SK-N-SH (cell line): ENCODE results near the gene ANKRD16.
A peak's percentile ranks its signal among the peaks of the same experiment; 100 is the strongest.

Source experiments
- CTCF ChIP-seq: fragments of 200-600 bp; sonication (generic); IDR thresholded peaks from 2 replicates; pipeline ENCODE4 v1.6.1; 2017; ENCODE audit warnings: antibody characterized with exemption, mild to moderate bottlenecking, moderate library complexity
- EP300 ChIP-seq, 2 experiments: IDR thresholded peaks; 2 replicates each; pipeline versions ENCODE4 v1.4.0 to v1.6.1; 2012; ENCODE audit warnings: borderline replicate concordance in 1 of 2, low read depth in 1 of 2, low read length in 1 of 2
- RAD21 ChIP-seq: IDR thresholded peaks from 2 replicates; pipeline ENCODE4 v1.6.1; 2012; ENCODE audit warnings: mild to moderate bottlenecking, low read length
- RCOR1 ChIP-seq: fragments of 150-350 bp; IDR thresholded peaks from 2 replicates; pipeline ENCODE4 v1.6.1; 2017; ENCODE audit warnings: antibody characterized with exemption, low read length
- SIN3A ChIP-seq: IDR thresholded peaks from 2 replicates; pipeline ENCODE4 v1.6.1; 2012; ENCODE audit warnings: low read depth, mild to moderate bottlenecking, low read length, moderate library complexity, borderline replicate concordance
- TCF12 ChIP-seq: IDR thresholded peaks from 2 replicates; pipeline ENCODE4 v1.4.0; 2012

- TF ChIP-seq CTCF (no peak), SIN3A (peak; percentile 43; the same call in 1 of the 2 replicates), EP300 (IDR thresholded peaks at IDR 0.05; ENCODE audit: borderline replicate concordance in 1 of 2, low read depth in 1 of 2, low read length in 1 of 2) (0 out of 4 replicates have a peak, but pooled peaks of 1 of the 2 experiments have one; percentile 8), RAD21 (no peak), TCF12 (no peak), RCOR1 (no peak)
Measured at GRCh38 chr10:5889624-5890451, at the start of gene ANKRD16, which contains the start of gene FBH1.
